HepG2 (cell line): ENCODE measurements around the gene SMCO4. TPM values are rescaled to one million over a fixed set of nuclear protein-coding genes. Genes with fewer than 3 reads are reported as not detected.

Experiments used
- GATAD2A ChIP-seq: IDR thresholded peaks from 2 replicates; pipeline ENCODE4 v1.6.1; 2016
- HCFC1 ChIP-seq: fragments of 150-350 bp; IDR thresholded peaks from 2 replicates; pipeline ENCODE4 v1.6.1; 2014; ENCODE audit warnings: low read depth, low read length
- KAT7 ChIP-seq: IDR thresholded peaks from 2 replicates; pipeline ENCODE4 v1.6.1; 2018; ENCODE audit warnings: borderline replicate concordance, missing compliant biosample characterization
- MXD4 ChIP-seq: IDR thresholded peaks from 2 replicates; pipeline ENCODE4 v1.6.1; 2016; ENCODE audit warnings: mild to moderate bottlenecking, missing biosample characterization, missing genetic modification reagents
- PATZ1 ChIP-seq: sonication (generic); formaldehyde crosslinking; IDR thresholded peaks from 2 replicates; pipeline ENCODE4 v1.4.0; 2020; ENCODE audit warnings: missing genetic modification reagents
- PRDM10 ChIP-seq: sonication (generic); formaldehyde crosslinking; IDR thresholded peaks from 2 replicates; pipeline ENCODE4 v1.4.0; 2020; ENCODE audit warnings: low read depth, missing genetic modification reagents
- RBM39 ChIP-seq: fragments of 200-400 bp; formaldehyde crosslinking; IDR thresholded peaks from one replicate; pipeline ENCODE4 v1.6.1; 2018; ENCODE audit warnings: antibody characterized with exemption, mild to moderate bottlenecking, low read depth, low read length; ENCODE audit not compliant: poor library complexity, severe bottlenecking
- SOX6 ChIP-seq, 2 experiments: fragments of 450-650 bp in 1 of 2; sonication (generic) in 1 of 2; formaldehyde crosslinking in 1 of 2; IDR thresholded peaks; 2 replicates each; pipeline versions ENCODE4 v1.4.0 to v1.6.1; 2017 to 2020; ENCODE audit warnings: antibody characterized with exemption in 1 of 2, mild to moderate bottlenecking in 1 of 2, missing genetic modification reagents in 1 of 2
- TEAD3 ChIP-seq: optimal IDR thresholded peaks from 2 replicates; pipeline ENCODE3; 2016; ENCODE audit warnings: borderline replicate concordance
- ZNF12 ChIP-seq: sonication (generic); formaldehyde crosslinking; IDR thresholded peaks from 2 replicates; pipeline ENCODE4 v1.5.0; 2020; ENCODE audit warnings: missing genetic modification reagents
- ZNF275 ChIP-seq: sonication (generic); formaldehyde crosslinking; IDR thresholded peaks from 2 replicates; pipeline ENCODE4 v1.8.0; 2022; ENCODE audit warnings: missing genetic modification reagents, mild to moderate bottlenecking, inconsistent platforms, borderline replicate concordance
- ZNF777 ChIP-seq: sonication (generic); formaldehyde crosslinking; IDR thresholded peaks from 2 replicates; pipeline ENCODE4 v1.4.0; 2020; ENCODE audit warnings: missing genetic modification reagents
- ZSCAN31 ChIP-seq: sonication (generic); formaldehyde crosslinking; IDR thresholded peaks from 2 replicates; pipeline ENCODE4 v1.5.0; 2020; ENCODE audit warnings: low read depth, mild to moderate bottlenecking, missing genetic modification reagents
- polyA plus RNA-seq, 8 experiments: library from polyadenylated mRNA; depleted of rRNA in 3 of 8; stranded (reverse) in 7 of 8; unstranded in 1 of 8; fragments of >200 nt; fragmentation: Illumina TruSeq in 4 of 8; extraction: Trizol in 4 of 8; gene quantifications; 2 replicates each; pipeline versions ENCODE4 v1.2.1 to v1.2.3, GENCODE V29; 2011 to 2016; ENCODE audit warnings: low read depth in 4 of 8, missing spikeins in 1 of 8, mixed read lengths in 1 of 8; ENCODE audit not compliant: insufficient read depth in 1 of 8
- total RNA-seq, 5 experiments: library from RNA; depleted of rRNA; stranded (reverse); fragments of >200 nt; fragmentation: Illumina TruSeq; extraction: Trizol; gene quantifications; 2 replicates each; pipeline ENCODE4 v1.2.3, GENCODE V29; 2016; ENCODE audit warnings: low read depth in 1 of 5
- TF ChIP-seq, protein P1 (sequence below): sonication (generic); formaldehyde crosslinking; IDR thresholded peaks from 2 replicates; pipeline ENCODE4 v1.4.0; 2020; ENCODE audit warnings: missing genetic modification reagents, mild to moderate bottlenecking, borderline replicate concordance
- TF ChIP-seq, protein P2 (sequence below): sonication (generic); formaldehyde crosslinking; IDR thresholded peaks from 2 replicates; pipeline ENCODE4 v1.5.1; 2020; ENCODE audit warnings: mild to moderate bottlenecking, missing genetic modification reagents, borderline replicate concordance
- TF ChIP-seq, protein P3 (sequence below): sonication (generic); formaldehyde crosslinking; IDR thresholded peaks from 2 replicates; pipeline ENCODE4 v1.8.0; 2022; ENCODE audit warnings: mild to moderate bottlenecking, missing genetic modification reagents, borderline replicate concordance

Gene SMCO4
- total and polyA plus RNA-seq, 2 of the 13 experiments (the other 11 are each of a cell fraction or from before 2014, with no cell fraction given) = 10.6 to 28.5 TPM

DNA sequence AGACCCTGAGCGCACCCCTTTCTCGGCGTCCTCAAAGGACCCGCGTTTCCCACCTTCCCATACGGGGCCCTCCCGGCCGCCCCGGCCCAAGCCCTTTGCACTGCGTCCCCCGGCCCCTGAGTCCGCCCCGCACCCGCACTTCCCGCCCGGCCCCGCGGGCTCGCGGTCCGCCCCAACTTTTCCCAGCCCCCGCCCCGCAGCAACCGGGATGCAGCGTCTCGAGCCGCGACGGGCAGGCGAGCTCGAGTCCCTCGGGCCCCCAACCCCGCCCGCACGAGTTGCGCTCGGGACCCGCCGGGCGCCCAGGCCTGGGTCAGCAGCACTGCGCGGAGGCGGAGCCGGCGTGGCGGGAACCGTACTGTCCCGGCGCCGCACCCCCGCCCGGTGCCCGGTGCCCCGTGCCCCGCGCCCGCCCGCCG lies 371 bp downstream of the SMCO4 start (continued):
- TF ChIP-seq, protein P1, sequence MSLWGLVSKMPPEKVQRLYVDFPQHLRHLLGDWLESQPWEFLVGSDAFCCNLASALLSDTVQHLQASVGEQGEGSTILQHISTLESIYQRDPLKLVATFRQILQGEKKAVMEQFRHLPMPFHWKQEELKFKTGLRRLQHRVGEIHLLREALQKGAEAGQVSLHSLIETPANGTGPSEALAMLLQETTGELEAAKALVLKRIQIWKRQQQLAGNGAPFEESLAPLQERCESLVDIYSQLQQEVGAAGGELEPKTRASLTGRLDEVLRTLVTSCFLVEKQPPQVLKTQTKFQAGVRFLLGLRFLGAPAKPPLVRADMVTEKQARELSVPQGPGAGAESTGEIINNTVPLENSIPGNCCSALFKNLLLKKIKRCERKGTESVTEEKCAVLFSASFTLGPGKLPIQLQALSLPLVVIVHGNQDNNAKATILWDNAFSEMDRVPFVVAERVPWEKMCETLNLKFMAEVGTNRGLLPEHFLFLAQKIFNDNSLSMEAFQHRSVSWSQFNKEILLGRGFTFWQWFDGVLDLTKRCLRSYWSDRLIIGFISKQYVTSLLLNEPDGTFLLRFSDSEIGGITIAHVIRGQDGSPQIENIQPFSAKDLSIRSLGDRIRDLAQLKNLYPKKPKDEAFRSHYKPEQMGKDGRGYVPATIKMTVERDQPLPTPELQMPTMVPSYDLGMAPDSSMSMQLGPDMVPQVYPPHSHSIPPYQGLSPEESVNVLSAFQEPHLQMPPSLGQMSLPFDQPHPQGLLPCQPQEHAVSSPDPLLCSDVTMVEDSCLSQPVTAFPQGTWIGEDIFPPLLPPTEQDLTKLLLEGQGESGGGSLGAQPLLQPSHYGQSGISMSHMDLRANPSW = no peak
- TF ChIP-seq SOX6 (IDR thresholded peaks at IDR 0.05) = no peak
- TF ChIP-seq SOX6 (CRISPR knock-in tag; IDR thresholded peaks at IDR 0.05) = no peak
- no peak for TF ChIP-seq HCFC1
- no peak for TF ChIP-seq MXD4 (CRISPR knock-in tag)
- 0 out of 2 replicates have a peak, but pooled peaks have one; percentile 17 for TF ChIP-seq KAT7 (CRISPR knock-in tag)
- no peak for TF ChIP-seq ZNF12 (CRISPR knock-in tag)
- TF ChIP-seq PATZ1 (CRISPR knock-in tag) = 0 out of 2 replicates have a peak, but pooled peaks have one; percentile 8
- TF ChIP-seq ZNF777 (CRISPR knock-in tag) = peak; percentile 53; the same call in 1 of the 2 replicates
- peak; percentile 30 for TF ChIP-seq RBM39
- TF ChIP-seq ZSCAN31 = peak; percentile 19; the same call in 1 of the 2 replicates
- no peak for TF ChIP-seq ZNF275 (CRISPR knock-in tag)
- TF ChIP-seq, protein P2, sequence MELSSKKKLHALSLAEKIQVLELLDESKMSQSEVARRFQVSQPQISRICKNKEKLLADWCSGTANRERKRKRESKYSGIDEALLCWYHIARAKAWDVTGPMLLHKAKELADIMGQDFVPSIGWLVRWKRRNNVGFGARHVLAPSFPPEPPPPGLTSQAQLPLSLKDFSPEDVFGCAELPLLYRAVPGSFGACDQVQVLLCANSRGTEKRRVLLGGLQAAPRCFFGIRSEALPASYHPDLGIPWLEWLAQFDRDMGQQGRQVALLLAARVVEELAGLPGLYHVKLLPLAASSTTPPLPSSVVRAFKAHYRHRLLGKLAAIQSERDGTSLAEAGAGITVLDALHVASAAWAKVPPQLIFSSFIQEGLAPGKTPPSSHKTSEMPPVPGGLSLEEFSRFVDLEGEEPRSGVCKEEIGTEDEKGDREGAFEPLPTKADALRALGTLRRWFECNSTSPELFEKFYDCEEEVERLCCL (CRISPR knock-in tag) = no peak
- no peak for TF ChIP-seq TEAD3 (CRISPR knock-in tag)
- TF ChIP-seq GATAD2A (CRISPR knock-in tag) = no peak
- no peak for TF ChIP-seq PRDM10
- TF ChIP-seq, protein P3, sequence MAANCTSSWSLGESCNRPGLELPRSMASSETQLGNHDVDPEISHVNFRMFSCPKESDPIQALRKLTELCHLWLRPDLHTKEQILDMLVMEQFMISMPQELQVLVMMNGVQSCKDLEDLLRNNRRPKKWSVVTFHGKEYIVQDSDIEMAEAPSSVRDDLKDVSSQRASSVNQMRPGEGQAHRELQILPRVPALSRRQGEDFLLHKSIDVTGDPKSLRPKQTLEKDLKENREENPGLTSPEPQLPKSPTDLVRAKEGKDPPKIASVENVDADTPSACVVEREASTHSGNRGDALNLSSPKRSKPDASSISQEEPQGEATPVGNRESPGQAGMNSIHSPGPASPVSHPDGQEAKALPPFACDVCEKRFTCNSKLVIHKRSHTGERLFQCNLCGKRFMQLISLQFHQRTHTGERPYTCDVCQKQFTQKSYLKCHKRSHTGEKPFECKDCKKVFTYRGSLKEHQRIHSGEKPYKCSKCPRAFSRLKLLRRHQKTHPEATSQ = no peak
